ENCODE measurements around the gene ERAL1.
A peak's percentile ranks its signal among the peaks of the same experiment; 100 is the strongest.

GRCh38 chr17:28871056-28871579 is 16.3 kb downstream of the ERAL1 start:
- peak; percentile 66 for TF ChIP-seq POLR2A (IDR thresholded peaks at IDR 0.05; ENCODE audit: low read depth, low read length)
- TF ChIP-seq TAF1 (IDR thresholded peaks at IDR 0.05; ENCODE audit: borderline replicate concordance, low read depth, low read length): no peak
